SK-N-SH (cell line): ENCODE measurements around the gene MAP4K4. TPM values are rescaled to one million over a fixed set of nuclear protein-coding genes. Genes with fewer than 3 reads are reported as not detected.

ENCODE experiments used
- CTCF ChIA-PET: fragments of 300-600, 350-600 bp; formaldehyde crosslinking; extraction: SDS; loops from one replicate; lab custom pipeline; 2021; lab: Yijun Ruan, JAX
- POLR2A ChIA-PET: fragments of 350-600 bp; sonication (Branson Sonifier 250); formaldehyde crosslinking; extraction: SDS; loops from one replicate; lab custom pipeline; 2020; ENCODE audit warnings: antibody characterized with exemption, inconsistent platforms; lab: Yijun Ruan, JAX
- DNase-seq: peaks from one replicate; pipeline ENCODE4 v3.0.0; 2012
- H2AFZ ChIP-seq: fragments of 200-600 bp; sonication (generic); 2 replicates; pipeline ENCODE4 v1.8.1; 2016; ENCODE audit warnings: antibody characterized with exemption, mild to moderate bottlenecking, low read depth
- H3F3A ChIP-seq: fragments of 200-600 bp; sonication (generic); replicated peaks from 2 replicates; pipeline ENCODE3; 2016; ENCODE audit warnings: antibody characterized with exemption, mild to moderate bottlenecking; ENCODE audit not compliant: insufficient read depth
- H3K27ac ChIP-seq, 2 experiments: fragments of 200-500 bp in 1 of 2; fragments of 200-600 bp in 1 of 2; sonication (Bioruptor generic) in 1 of 2; sonication (generic), shearing (Covaris generic) in 1 of 2; 2 replicates each; pipeline versions ENCODE4 v1.5.1 to v1.6.1; 2014 to 2016; ENCODE audit warnings: low read depth in 2 of 2, inconsistent platforms in 1 of 2, low read length in 1 of 2, mild to moderate bottlenecking in 1 of 2, mixed read lengths in 1 of 2
- H3K27me3 ChIP-seq: fragments of 200-600 bp; sonication (generic), shearing (Covaris generic); 2 replicates; pipeline ENCODE4 v1.6.1; 2016; ENCODE audit warnings: mixed run types; ENCODE audit not compliant: insufficient read depth
- H3K36me3 ChIP-seq, 2 experiments: fragments of 200-500 bp in 1 of 2; fragments of 200-600 bp in 1 of 2; sonication (Bioruptor generic) in 1 of 2; sonication (generic) in 1 of 2; replicated peaks in 1 of 2; 2 replicates each; pipeline versions ENCODE3 to v1.5.1; 2014 to 2016; ENCODE audit warnings: low read length in 1 of 2, mild to moderate bottlenecking in 1 of 2; ENCODE audit not compliant: insufficient read depth in 2 of 2, control insufficient read depth in 1 of 2
- H3K4me1 ChIP-seq, 2 experiments: fragments of 200-500 bp in 1 of 2; fragments of 200-600 bp in 1 of 2; sonication (Bioruptor generic) in 1 of 2; sonication (generic), shearing (Covaris generic) in 1 of 2; 2 replicates each; pipeline versions ENCODE4 v1.5.1 to v1.6.1; 2014 to 2016; ENCODE audit warnings: low read depth in 1 of 2, low read length in 1 of 2, mixed run types in 1 of 2; ENCODE audit not compliant: insufficient read depth in 2 of 2, control insufficient read depth in 1 of 2
- H3K4me2 ChIP-seq: fragments of 200-600 bp; sonication (generic), shearing (Covaris generic); 2 replicates; pipeline ENCODE4 v1.6.1; 2017; ENCODE audit warnings: mixed run types
- H3K4me3 ChIP-seq, 2 experiments: fragments of 200-500 bp in 1 of 2; fragments of 200-600 bp in 1 of 2; sonication (Bioruptor generic) in 1 of 2; sonication (generic), shearing (Covaris generic) in 1 of 2; 2 replicates each; pipeline versions ENCODE4 v1.5.1 to v1.8.1; 2014 to 2016; ENCODE audit warnings: low read depth in 2 of 2, inconsistent platforms in 1 of 2, low read length in 1 of 2, mild to moderate bottlenecking in 1 of 2, mixed read lengths in 1 of 2, moderate library complexity in 1 of 2
- H3K79me2 ChIP-seq: fragments of 200-600 bp; sonication (generic); 2 replicates; pipeline ENCODE4 v1.8.1; 2017; ENCODE audit warnings: mild to moderate bottlenecking; ENCODE audit not compliant: insufficient read depth
- H3K9ac ChIP-seq: fragments of 200-600 bp; sonication (generic); 2 replicates; pipeline ENCODE4 v1.6.1; 2017; ENCODE audit warnings: mixed run types
- H3K9me2 ChIP-seq: fragments of 200-600 bp; sonication (generic); 2 replicates; pipeline ENCODE4 v1.6.1; 2017; ENCODE audit warnings: mixed run types
- H3K9me3 ChIP-seq: fragments of 200-600 bp; sonication (generic); 2 replicates; pipeline ENCODE4 v1.6.1; 2017; ENCODE audit warnings: mixed run types, mild to moderate bottlenecking, moderate library complexity
- H4K20me1 ChIP-seq: fragments of 200-600 bp; sonication (generic); 2 replicates; pipeline ENCODE4 v1.6.1; 2017; ENCODE audit warnings: mild to moderate bottlenecking, mixed run types; ENCODE audit not compliant: insufficient read depth
- EP300 ChIP-seq, 2 experiments: IDR thresholded peaks; 2 replicates each; pipeline versions ENCODE4 v1.4.0 to v1.6.1; 2012; ENCODE audit warnings: borderline replicate concordance in 1 of 2, low read depth in 1 of 2, low read length in 1 of 2
- FOSL2 ChIP-seq: IDR thresholded peaks from 2 replicates; pipeline ENCODE4 v1.4.0; 2012; ENCODE audit warnings: low read depth, mild to moderate bottlenecking, moderate library complexity, borderline replicate concordance
- FOXM1 ChIP-seq: IDR thresholded peaks from 2 replicates; pipeline ENCODE4 v1.4.0; 2012; ENCODE audit warnings: low read depth, mild to moderate bottlenecking
- GATA2 ChIP-seq: sonication (generic); formaldehyde crosslinking; IDR thresholded peaks from 2 replicates; pipeline ENCODE4 v1.5.0; 2020; ENCODE audit warnings: mild to moderate bottlenecking, missing genetic modification reagents
- MXI1 ChIP-seq: IDR thresholded peaks from 2 replicates; pipeline ENCODE4 v1.6.1; 2012; ENCODE audit warnings: mild to moderate bottlenecking, low read depth, low read length, improper control_type of control experiment
- RCOR1 ChIP-seq: fragments of 150-350 bp; IDR thresholded peaks from 2 replicates; pipeline ENCODE4 v1.6.1; 2017; ENCODE audit warnings: antibody characterized with exemption, low read length
- TAF1 ChIP-seq: IDR thresholded peaks from 2 replicates; pipeline ENCODE4 v1.6.1; 2012; ENCODE audit warnings: low read depth, mild to moderate bottlenecking, low read length, moderate library complexity, borderline replicate concordance
- TCF12 ChIP-seq: IDR thresholded peaks from 2 replicates; pipeline ENCODE4 v1.4.0; 2012
- TEAD4 ChIP-seq: IDR thresholded peaks from 2 replicates; pipeline ENCODE4 v1.4.0; 2012; ENCODE audit warnings: mild to moderate bottlenecking, borderline replicate concordance; ENCODE audit not compliant: insufficient read depth
- YY1 ChIP-seq: IDR thresholded peaks from 2 replicates; pipeline ENCODE4 v1.4.0; 2012; ENCODE audit warnings: low read depth, mild to moderate bottlenecking
- WGBS: methylation state at CpG from one replicate; pipeline ENCODE4 v1.1.6; 2017; ENCODE audit warnings: low lambda C conversion rate; 5-methylcytosine and 5-hydroxymethylcytosine counted together
- polyA plus RNA-seq, 3 experiments: library from polyadenylated mRNA; depleted of rRNA; stranded (reverse); fragments of >200 nt; gene quantifications; 2 replicates each; pipeline ENCODE4 v1.2.3, GENCODE V29; 2012
- TF ChIP-seq, protein P1 (sequence below): IDR thresholded peaks from 2 replicates; pipeline ENCODE4 v1.4.0; 2012; ENCODE audit warnings: low read depth, borderline replicate concordance
- TF ChIP-seq, protein P2 (sequence below): IDR thresholded peaks from 2 replicates; pipeline ENCODE4 v1.6.1; 2012; ENCODE audit warnings: mild to moderate bottlenecking, low read depth, low read length, moderate library complexity
- TF ChIP-seq, protein P3 (sequence below): IDR thresholded peaks from 2 replicates; pipeline ENCODE4 v1.4.0; 2012; ENCODE audit warnings: low read depth
- TF ChIP-seq, protein P4 (sequence below): fragments of 200-600 bp; sonication (generic); IDR thresholded peaks from 2 replicates; pipeline ENCODE4 v1.6.1; 2017; ENCODE audit warnings: antibody characterized with exemption, mild to moderate bottlenecking, moderate library complexity
- TF ChIP-seq, protein P5 (sequence below): fragments of 150-350 bp; IDR thresholded peaks from 2 replicates; pipeline ENCODE4 v1.6.1; 2017; ENCODE audit warnings: antibody characterized with exemption, low read length, low read depth, borderline replicate concordance

Gene MAP4K4
- polyA plus RNA-seq, 1 of the 3 experiments (the other 2 are of a cell fraction), result 72.9 TPM

DNA sequence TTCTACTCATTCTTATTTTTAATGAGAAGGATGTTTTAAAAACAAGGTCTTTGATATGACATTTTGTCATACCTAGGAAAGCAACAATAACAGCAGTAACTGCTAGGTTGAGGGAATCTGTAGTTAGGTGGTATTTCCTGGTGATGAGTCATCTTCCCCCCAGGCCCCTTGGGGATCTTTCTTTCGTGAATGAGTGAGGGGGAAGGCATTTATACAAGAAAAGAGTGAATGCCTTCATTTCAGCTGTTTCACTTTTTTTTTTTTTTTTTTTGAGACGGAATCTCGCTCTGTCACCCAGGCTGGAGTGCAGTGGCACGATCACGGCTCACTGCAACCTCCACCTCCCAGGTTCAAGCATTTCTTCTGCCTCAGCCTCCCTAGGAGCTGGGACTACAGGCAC lies 108.6 kb downstream of the MAP4K4 start (continued):
- TF ChIP-seq, protein P1, sequence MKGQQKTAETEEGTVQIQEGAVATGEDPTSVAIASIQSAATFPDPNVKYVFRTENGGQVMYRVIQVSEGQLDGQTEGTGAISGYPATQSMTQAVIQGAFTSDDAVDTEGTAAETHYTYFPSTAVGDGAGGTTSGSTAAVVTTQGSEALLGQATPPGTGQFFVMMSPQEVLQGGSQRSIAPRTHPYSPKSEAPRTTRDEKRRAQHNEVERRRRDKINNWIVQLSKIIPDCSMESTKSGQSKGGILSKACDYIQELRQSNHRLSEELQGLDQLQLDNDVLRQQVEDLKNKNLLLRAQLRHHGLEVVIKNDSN, result no peak
- TF ChIP-seq FOSL2 (peak; percentile 78), RCOR1 (no peak)
- TF ChIP-seq, protein P2, sequence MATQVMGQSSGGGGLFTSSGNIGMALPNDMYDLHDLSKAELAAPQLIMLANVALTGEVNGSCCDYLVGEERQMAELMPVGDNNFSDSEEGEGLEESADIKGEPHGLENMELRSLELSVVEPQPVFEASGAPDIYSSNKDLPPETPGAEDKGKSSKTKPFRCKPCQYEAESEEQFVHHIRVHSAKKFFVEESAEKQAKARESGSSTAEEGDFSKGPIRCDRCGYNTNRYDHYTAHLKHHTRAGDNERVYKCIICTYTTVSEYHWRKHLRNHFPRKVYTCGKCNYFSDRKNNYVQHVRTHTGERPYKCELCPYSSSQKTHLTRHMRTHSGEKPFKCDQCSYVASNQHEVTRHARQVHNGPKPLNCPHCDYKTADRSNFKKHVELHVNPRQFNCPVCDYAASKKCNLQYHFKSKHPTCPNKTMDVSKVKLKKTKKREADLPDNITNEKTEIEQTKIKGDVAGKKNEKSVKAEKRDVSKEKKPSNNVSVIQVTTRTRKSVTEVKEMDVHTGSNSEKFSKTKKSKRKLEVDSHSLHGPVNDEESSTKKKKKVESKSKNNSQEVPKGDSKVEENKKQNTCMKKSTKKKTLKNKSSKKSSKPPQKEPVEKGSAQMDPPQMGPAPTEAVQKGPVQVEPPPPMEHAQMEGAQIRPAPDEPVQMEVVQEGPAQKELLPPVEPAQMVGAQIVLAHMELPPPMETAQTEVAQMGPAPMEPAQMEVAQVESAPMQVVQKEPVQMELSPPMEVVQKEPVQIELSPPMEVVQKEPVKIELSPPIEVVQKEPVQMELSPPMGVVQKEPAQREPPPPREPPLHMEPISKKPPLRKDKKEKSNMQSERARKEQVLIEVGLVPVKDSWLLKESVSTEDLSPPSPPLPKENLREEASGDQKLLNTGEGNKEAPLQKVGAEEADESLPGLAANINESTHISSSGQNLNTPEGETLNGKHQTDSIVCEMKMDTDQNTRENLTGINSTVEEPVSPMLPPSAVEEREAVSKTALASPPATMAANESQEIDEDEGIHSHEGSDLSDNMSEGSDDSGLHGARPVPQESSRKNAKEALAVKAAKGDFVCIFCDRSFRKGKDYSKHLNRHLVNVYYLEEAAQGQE, result no peak
- TF ChIP-seq, protein P3, sequence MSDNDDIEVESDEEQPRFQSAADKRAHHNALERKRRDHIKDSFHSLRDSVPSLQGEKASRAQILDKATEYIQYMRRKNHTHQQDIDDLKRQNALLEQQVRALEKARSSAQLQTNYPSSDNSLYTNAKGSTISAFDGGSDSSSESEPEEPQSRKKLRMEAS, result no peak

DNA sequence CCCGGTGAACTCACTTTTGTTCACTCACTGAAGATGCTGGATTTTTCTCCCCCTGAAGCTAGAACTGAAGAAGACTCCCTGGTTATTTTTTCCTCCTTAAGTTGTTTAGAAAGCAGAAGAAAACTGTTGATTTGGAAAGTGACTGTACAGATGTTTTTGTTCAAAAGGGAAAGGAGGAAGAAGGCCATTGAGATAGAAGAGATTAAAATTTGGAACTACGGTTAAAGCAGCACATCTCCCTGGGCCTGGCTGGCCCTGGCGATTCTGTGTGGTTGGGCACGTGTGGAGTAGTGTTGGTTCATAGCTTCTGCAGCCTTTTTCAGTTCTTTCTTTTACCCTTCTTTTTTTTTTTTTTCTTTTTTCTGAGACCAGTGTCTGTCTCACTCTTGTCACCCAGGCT lies 109.2 kb downstream of the MAP4K4 start:
- POLR2A ChIA-PET, result interaction anchor here (0.7 to 1.0 kb wide), 2 partner anchors 100 to 109 kb away, joined by 4 to 6 read pairs; partner anchors contain the start of gene MAP4K4
- Histone ChIP-seq H3K79me2 (peaks cover 100% of the 10 kb centered on the region), H3K4me1 (peaks cover 62 to 64% of the 10 kb centered on the region in 2 experiments), H4K20me1 (peaks cover 90% of the 10 kb centered on the region), H3K27me3 (no peaks in the 10 kb centered on the region), H3K9me3 (no peaks in the 10 kb centered on the region), H2AFZ (no peak overlapping the region), H3K4me3 (peak overlapping the region in 1 of 2 experiments; percentile 14; a peak in 1 of 4 replicates), H3K36me3 (no peaks in the 10 kb centered on the region), H3F3A (peaks cover 30% of the 10 kb centered on the region), H3K9me2 (no peaks in the 10 kb centered on the region), H3K27ac (peak overlapping the region; percentile 93 to 95), H3K4me2 (peak overlapping the region; percentile 77), H3K9ac (peak overlapping the region; percentile 47; the same call in 1 of the 2 replicates)
- CTCF ChIA-PET, result interaction anchor here (1.2 to 1.6 kb wide), 3 partner anchors 10 to 109 kb away, joined by 3 to 7 read pairs (median 4); partner anchors contain the start of gene MAP4K4
- no peak for DNase-seq
- TF ChIP-seq FOXM1 (no peak), MXI1 (0 out of 2 replicates have a peak, but pooled peaks have one; percentile 42), RCOR1 (no peak), TEAD4 (no peak)
- WGBS, result 42% methylated on average over 4 of the region's 4 CpGs

DNA sequence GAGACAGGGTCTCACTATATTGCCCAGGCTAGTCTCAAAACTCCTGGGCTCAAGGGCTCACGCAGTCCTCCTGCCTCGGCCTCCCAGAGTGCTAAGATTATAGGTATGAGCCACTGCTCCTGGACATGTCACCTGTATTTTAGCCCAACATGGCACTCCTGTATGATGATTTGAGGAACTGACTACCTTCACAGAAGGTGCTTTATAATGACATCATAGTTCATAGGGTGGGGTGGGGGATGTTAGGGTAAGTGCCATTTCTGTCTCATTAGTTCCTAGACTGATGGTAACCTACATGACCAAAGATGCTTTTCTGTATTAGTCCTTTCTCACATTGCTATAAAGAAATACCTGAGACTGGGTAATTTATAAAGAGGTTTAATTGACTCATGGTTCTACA lies 109.7 kb downstream of the MAP4K4 start:
- no peak overlapping the region for H3K9ac ChIP-seq
- no peak for DNase-seq
- H3K79me2 ChIP-seq, result peaks cover 100% of the 10 kb centered on the region
- H3K27me3 ChIP-seq, result no peaks in the 10 kb centered on the region
- peaks cover 90% of the 10 kb centered on the region for H4K20me1 ChIP-seq
- peak overlapping the region in 1 of 2 experiments; percentile 95; a peak in 3 of 4 replicates for H3K27ac ChIP-seq
- POLR2A ChIA-PET, result interaction anchor here (0.7 to 1.0 kb wide), 2 partner anchors 101 to 110 kb away, joined by 4 to 6 read pairs; partner anchors contain the start of gene MAP4K4
- 0 out of 4 replicates have a peak overlapping the region, but pooled peaks of 1 of the 2 experiments have one; percentile 14 for H3K4me3 ChIP-seq
- H3K9me3 ChIP-seq, result no peaks in the 10 kb centered on the region
- no peaks in the 10 kb centered on the region for H3K9me2 ChIP-seq
- peaks cover 30% of the 10 kb centered on the region for H3F3A ChIP-seq
- no peaks in the 10 kb centered on the region for H3K36me3 ChIP-seq
- CTCF ChIA-PET, result interaction anchor here (1.2 kb wide), 1 partner anchor 9 kb away, joined by 4 read pairs; no protein-coding TSS in a partner anchor
- 94% methylated on average over 2 of the region's 2 CpGs for WGBS
- H3K4me1 ChIP-seq, result peaks cover 60 to 62% of the 10 kb centered on the region in 2 experiments
- no peak overlapping the region for H2AFZ ChIP-seq
- peak overlapping the region; percentile 77; the same call in 1 of the 2 replicates for H3K4me2 ChIP-seq
- TF ChIP-seq, protein P4, sequence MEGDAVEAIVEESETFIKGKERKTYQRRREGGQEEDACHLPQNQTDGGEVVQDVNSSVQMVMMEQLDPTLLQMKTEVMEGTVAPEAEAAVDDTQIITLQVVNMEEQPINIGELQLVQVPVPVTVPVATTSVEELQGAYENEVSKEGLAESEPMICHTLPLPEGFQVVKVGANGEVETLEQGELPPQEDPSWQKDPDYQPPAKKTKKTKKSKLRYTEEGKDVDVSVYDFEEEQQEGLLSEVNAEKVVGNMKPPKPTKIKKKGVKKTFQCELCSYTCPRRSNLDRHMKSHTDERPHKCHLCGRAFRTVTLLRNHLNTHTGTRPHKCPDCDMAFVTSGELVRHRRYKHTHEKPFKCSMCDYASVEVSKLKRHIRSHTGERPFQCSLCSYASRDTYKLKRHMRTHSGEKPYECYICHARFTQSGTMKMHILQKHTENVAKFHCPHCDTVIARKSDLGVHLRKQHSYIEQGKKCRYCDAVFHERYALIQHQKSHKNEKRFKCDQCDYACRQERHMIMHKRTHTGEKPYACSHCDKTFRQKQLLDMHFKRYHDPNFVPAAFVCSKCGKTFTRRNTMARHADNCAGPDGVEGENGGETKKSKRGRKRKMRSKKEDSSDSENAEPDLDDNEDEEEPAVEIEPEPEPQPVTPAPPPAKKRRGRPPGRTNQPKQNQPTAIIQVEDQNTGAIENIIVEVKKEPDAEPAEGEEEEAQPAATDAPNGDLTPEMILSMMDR, result no peak
- TF ChIP-seq EP300 (IDR thresholded peaks at IDR 0.05; ENCODE audit: borderline replicate concordance in 1 of 2, low read depth in 1 of 2, low read length in 1 of 2), result no peak
- TF ChIP-seq, protein P5, sequence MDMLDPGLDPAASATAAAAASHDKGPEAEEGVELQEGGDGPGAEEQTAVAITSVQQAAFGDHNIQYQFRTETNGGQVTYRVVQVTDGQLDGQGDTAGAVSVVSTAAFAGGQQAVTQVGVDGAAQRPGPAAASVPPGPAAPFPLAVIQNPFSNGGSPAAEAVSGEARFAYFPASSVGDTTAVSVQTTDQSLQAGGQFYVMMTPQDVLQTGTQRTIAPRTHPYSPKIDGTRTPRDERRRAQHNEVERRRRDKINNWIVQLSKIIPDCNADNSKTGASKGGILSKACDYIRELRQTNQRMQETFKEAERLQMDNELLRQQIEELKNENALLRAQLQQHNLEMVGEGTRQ, result no peak
- TF ChIP-seq, protein P1, result no peak
- TF ChIP-seq TAF1, result no peak
- no peak for TF ChIP-seq TCF12
- TF ChIP-seq GATA2 (CRISPR knock-in tag), result no peak
- TF ChIP-seq YY1, result no peak
